Stimulated activated CD4-positive, alpha-beta T cell treated with anti-CD3 and anti-CD28 coated beads, Interleukin-12 subunit alpha, Interleukin-12 subunit beta, amount 100 ng/mL, for 24 hours (primary cell): ENCODE data around the gene ATG10.
"Not testable (repeated sequence)": the region's sequence is repeated elsewhere in the genome, so short reads cannot be mapped to it uniquely, and the experiment has no call there.

Source experiments
- DNase-seq, 2 experiments: peaks; one replicate each; pipeline ENCODE4 v3.0.0-alpha.2; 2020; ENCODE audit warnings: low read depth in 2 of 2

The ATG10 gene

GRCh38 chr5:82054004-82054710 lies 82.3 kb downstream of the ATG10 start:
- no peak for DNase-seq

GRCh38 chr5:82057051-82057450 lies 85.2 kb downstream of the ATG10 start:
- DNase-seq, result no peak

- no peak for DNase-seq
These were observed 86.9 kb downstream of the ATG10 start for GRCh38 chr5:82058710-82059109.

- DNase-seq, result no peak
These were observed 95.0 kb downstream of the ATG10 start for GRCh38 chr5:82066791-82067190.

- DNase-seq, result not testable (repeated sequence)
These were observed 96.2 kb downstream of the ATG10 start for GRCh38 chr5:82068042-82068441.

GRCh38 chr5:82068723-82069122 lies 96.9 kb downstream of the ATG10 start:
- DNase-seq, result no peak

GRCh38 chr5:82072138-82072537 lies 100.3 kb downstream of the ATG10 start:
- no peak for DNase-seq

GRCh38 chr5:82073179-82073578 lies 101.4 kb downstream of the ATG10 start:
- no peak for DNase-seq

GRCh38 chr5:82074950-82075349 lies 103.1 kb downstream of the ATG10 start:
- no peak for DNase-seq

GRCh38 chr5:82077496-82077895 lies 105.7 kb downstream of the ATG10 start:
- DNase-seq, result no peak

GRCh38 chr5:82091617-82092016 lies 119.8 kb downstream of the ATG10 start:
- no peak for DNase-seq

- no peak for DNase-seq
These were observed 123.7 kb downstream of the ATG10 start for GRCh38 chr5:82095536-82095935.

- DNase-seq, result no peak
These were observed 124.4 kb downstream of the ATG10 start for GRCh38 chr5:82096249-82096648.

GRCh38 chr5:82100303-82101077 lies 128.7 kb downstream of the ATG10 start:
- no peak for DNase-seq

- DNase-seq, result no peak
These were observed 133.0 kb downstream of the ATG10 start for GRCh38 chr5:82104872-82105271.

GRCh38 chr5:82105457-82105856 lies 133.6 kb downstream of the ATG10 start:
- no peak for DNase-seq

GRCh38 chr5:82106207-82106606 lies 134.4 kb downstream of the ATG10 start:
- DNase-seq, result no peak

GRCh38 chr5:82106756-82107155 lies 134.9 kb downstream of the ATG10 start:
- DNase-seq, result no peak

GRCh38 chr5:82107267-82107666 lies 135.4 kb downstream of the ATG10 start:
- DNase-seq, result no peak

GRCh38 chr5:82109013-82109412 lies 137.2 kb downstream of the ATG10 start:
- DNase-seq, result no peak

- DNase-seq, result not testable (repeated sequence)
These were observed 138.1 kb downstream of the ATG10 start for GRCh38 chr5:82109915-82110314.

- no peak for DNase-seq
These were observed 139.4 kb downstream of the ATG10 start for GRCh38 chr5:82111191-82111590.

- DNase-seq, result no peak
These were observed 144.0 kb downstream of the ATG10 start for GRCh38 chr5:82115858-82116257.
